ENCODE measurements around the gene PSKH1. TPM values are rescaled to one million over a fixed set of nuclear protein-coding genes. Genes with fewer than 3 reads are reported as not detected.

PSKH1 gene
- total and polyA plus RNA-seq, 9 of the 15 experiments (the other 6 are each of a cell fraction or from before 2014, with no cell fraction given) = 0.96 to 20.9 (median 9.4) TPM

DNA sequence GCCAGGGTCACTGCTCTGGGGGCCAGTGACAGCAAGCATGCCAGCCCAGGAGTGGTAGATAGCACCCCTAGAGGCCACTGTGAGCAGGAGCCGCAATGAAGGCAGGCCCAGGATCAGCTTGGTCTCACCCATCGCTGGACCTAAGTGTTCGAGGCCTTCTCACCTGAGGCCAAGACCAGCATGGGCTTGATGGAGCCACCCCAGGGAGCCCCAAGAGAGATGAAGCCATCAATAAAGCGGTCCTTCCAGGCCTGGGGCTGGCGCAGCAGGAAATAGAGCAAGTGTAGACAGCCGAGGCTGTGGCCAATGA is 49.1 kb downstream of the PSKH1 start (continued):
- TF ChIP-seq, protein P1, sequence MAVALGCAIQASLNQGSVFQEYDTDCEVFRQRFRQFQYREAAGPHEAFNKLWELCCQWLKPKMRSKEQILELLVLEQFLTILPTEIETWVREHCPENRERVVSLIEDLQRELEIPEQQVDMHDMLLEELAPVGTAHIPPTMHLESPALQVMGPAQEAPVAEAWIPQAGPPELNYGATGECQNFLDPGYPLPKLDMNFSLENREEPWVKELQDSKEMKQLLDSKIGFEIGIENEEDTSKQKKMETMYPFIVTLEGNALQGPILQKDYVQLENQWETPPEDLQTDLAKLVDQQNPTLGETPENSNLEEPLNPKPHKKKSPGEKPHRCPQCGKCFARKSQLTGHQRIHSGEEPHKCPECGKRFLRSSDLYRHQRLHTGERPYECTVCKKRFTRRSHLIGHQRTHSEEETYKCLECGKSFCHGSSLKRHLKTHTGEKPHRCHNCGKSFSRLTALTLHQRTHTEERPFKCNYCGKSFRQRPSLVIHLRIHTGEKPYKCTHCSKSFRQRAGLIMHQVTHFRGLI (CRISPR knock-in tag; IDR thresholded peaks at IDR 0.05) = no peak
- TF ChIP-seq YY1 (IDR thresholded peaks at IDR 0.05; ENCODE audit: borderline replicate concordance in 1 of 3, control insufficient read depth in 1 of 3, extremely low read depth in 1 of 3, insufficient read depth in 3 of 3, insufficient read length in 1 of 3, insufficient replicate concordance in 2 of 3, low read depth in 1 of 3, low read length in 2 of 3) (peak in 1 of 3 experiments; percentile 24), DACH1 (IDR thresholded peaks at IDR 0.05; ENCODE audit: partially characterized antibody) (no peak), XRCC4 (IDR thresholded peaks at IDR 0.05; ENCODE audit: extremely low read depth, insufficient read depth, insufficient read length) (no peak), TCF3 (CRISPR knock-in tag; IDR thresholded peaks at IDR 0.05) (no peak), HSF4 (CRISPR knock-in tag; IDR thresholded peaks at IDR 0.05; ENCODE audit: borderline replicate concordance) (no peak), PTTG1 (tag; IDR thresholded peaks at IDR 0.05; ENCODE audit: low read depth) (no peak), GABPA (tag; conservative IDR thresholded peaks at IDR 0.05; ENCODE audit: low read depth) (no peak), TAF7 (tag; IDR thresholded peaks at IDR 0.05) (no peak)
- TF ChIP-seq, protein P2, sequence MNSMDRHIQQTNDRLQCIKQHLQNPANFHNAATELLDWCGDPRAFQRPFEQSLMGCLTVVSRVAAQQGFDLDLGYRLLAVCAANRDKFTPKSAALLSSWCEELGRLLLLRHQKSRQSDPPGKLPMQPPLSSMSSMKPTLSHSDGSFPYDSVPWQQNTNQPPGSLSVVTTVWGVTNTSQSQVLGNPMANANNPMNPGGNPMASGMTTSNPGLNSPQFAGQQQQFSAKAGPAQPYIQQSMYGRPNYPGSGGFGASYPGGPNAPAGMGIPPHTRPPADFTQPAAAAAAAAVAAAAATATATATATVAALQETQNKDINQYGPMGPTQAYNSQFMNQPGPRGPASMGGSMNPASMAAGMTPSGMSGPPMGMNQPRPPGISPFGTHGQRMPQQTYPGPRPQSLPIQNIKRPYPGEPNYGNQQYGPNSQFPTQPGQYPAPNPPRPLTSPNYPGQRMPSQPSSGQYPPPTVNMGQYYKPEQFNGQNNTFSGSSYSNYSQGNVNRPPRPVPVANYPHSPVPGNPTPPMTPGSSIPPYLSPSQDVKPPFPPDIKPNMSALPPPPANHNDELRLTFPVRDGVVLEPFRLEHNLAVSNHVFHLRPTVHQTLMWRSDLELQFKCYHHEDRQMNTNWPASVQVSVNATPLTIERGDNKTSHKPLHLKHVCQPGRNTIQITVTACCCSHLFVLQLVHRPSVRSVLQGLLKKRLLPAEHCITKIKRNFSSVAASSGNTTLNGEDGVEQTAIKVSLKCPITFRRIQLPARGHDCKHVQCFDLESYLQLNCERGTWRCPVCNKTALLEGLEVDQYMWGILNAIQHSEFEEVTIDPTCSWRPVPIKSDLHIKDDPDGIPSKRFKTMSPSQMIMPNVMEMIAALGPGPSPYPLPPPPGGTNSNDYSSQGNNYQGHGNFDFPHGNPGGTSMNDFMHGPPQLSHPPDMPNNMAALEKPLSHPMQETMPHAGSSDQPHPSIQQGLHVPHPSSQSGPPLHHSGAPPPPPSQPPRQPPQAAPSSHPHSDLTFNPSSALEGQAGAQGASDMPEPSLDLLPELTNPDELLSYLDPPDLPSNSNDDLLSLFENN (IDR thresholded peaks at IDR 0.05; ENCODE audit: low read depth in 2 of 2, low read length in 2 of 2) = no peak
- TF ChIP-seq, protein P3, sequence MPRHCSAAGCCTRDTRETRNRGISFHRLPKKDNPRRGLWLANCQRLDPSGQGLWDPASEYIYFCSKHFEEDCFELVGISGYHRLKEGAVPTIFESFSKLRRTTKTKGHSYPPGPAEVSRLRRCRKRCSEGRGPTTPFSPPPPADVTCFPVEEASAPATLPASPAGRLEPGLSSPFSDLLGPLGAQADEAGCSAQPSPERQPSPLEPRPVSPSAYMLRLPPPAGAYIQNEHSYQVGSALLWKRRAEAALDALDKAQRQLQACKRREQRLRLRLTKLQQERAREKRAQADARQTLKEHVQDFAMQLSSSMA (CRISPR knock-in tag; IDR thresholded peaks at IDR 0.05) = no peak
- TF ChIP-seq, protein P4, sequence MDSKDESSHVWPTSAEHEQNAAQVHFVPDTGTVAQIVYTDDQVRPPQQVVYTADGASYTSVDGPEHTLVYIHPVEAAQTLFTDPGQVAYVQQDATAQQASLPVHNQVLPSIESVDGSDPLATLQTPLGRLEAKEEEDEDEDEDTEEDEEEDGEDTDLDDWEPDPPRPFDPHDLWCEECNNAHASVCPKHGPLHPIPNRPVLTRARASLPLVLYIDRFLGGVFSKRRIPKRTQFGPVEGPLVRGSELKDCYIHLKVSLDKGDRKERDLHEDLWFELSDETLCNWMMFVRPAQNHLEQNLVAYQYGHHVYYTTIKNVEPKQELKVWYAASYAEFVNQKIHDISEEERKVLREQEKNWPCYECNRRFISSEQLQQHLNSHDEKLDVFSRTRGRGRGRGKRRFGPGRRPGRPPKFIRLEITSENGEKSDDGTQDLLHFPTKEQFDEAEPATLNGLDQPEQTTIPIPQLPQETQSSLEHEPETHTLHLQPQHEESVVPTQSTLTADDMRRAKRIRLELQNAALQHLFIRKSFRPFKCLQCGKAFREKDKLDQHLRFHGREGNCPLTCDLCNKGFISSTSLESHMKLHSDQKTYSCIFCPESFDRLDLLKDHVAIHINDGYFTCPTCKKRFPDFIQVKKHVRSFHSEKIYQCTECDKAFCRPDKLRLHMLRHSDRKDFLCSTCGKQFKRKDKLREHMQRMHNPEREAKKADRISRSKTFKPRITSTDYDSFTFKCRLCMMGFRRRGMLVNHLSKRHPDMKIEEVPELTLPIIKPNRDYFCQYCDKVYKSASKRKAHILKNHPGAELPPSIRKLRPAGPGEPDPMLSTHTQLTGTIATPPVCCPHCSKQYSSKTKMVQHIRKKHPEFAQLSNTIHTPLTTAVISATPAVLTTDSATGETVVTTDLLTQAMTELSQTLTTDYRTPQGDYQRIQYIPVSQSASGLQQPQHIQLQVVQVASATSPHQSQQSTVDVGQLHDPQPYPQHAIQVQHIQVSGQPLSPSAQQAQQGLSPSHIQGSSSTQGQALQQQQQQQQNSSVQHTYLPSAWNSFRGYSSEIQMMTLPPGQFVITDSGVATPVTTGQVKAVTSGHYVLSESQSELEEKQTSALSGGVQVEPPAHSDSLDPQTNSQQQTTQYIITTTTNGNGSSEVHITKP (IDR thresholded peaks at IDR 0.05; ENCODE audit: partially characterized antibody) = no peak
- TF ChIP-seq, protein P5, sequence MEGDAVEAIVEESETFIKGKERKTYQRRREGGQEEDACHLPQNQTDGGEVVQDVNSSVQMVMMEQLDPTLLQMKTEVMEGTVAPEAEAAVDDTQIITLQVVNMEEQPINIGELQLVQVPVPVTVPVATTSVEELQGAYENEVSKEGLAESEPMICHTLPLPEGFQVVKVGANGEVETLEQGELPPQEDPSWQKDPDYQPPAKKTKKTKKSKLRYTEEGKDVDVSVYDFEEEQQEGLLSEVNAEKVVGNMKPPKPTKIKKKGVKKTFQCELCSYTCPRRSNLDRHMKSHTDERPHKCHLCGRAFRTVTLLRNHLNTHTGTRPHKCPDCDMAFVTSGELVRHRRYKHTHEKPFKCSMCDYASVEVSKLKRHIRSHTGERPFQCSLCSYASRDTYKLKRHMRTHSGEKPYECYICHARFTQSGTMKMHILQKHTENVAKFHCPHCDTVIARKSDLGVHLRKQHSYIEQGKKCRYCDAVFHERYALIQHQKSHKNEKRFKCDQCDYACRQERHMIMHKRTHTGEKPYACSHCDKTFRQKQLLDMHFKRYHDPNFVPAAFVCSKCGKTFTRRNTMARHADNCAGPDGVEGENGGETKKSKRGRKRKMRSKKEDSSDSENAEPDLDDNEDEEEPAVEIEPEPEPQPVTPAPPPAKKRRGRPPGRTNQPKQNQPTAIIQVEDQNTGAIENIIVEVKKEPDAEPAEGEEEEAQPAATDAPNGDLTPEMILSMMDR (IDR thresholded peaks at IDR 0.05 in 2 of 3, conservative IDR thresholded peaks at IDR 0.05 in 1 of 3; ENCODE audit: insufficient read depth in 2 of 3, low read depth in 1 of 3, low read length in 3 of 3) = peak; percentile 78 to 88 (median 86)
